Epithelial cell of proximal tubule (primary cell): Measurements from ENCODE around the gene KCNQ1OT1. TPM values are rescaled to one million over a fixed set of nuclear protein-coding genes. Genes with fewer than 3 reads are reported as not detected.

Experiments
- DNase-seq: peaks from one replicate; pipeline ENCODE4 v3.0.0-alpha.2; 2011; ENCODE audit warnings: low read depth
- H3K4me3 ChIP-seq: 2 replicates; pipeline ENCODE4 v1.5.1; 2011; ENCODE audit warnings: low read depth, mild to moderate bottlenecking, low read length
- CTCF ChIP-seq: conservative IDR thresholded peaks from 2 replicates; pipeline ENCODE4 v1.5.1; 2012; ENCODE audit warnings: low read depth, mild to moderate bottlenecking, low read length
- total RNA-seq: library from RNA; depleted of rRNA; stranded (reverse); fragments of >200 nt; gene quantifications from 2 replicates; pipeline ENCODE4 v1.2.3, GENCODE V29; 2015

The KCNQ1OT1 gene
- total RNA-seq, 1 donor from 2014 or later: 0.63 TPM

DNA sequence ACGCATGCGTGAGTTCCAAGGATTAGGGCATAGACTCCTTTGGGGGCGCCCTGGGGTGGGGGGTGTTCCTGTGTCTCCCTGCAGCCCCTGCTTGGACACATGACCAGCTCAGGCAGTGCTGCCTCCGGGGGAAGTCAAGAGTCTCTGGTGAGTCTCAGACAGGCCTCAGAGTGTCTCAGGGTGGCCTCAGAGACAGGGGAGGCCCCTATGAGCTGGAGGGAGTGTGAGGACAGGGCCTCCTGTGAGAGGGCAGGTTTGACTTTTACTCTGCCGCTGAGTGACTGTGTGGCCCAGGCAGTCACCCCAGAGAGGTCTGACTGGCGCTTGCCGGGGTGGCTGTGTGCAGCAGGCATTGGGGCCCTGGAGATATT lies 41.2 kb upstream of the KCNQ1OT1 start:
- TF ChIP-seq CTCF: no peak
- DNase-seq: no peak
- H3K4me3 ChIP-seq: no peak overlapping the region

- TF ChIP-seq CTCF: no peak
- DNase-seq: no peak
- no peak overlapping the region for H3K4me3 ChIP-seq
These were observed 40.6 kb upstream of the KCNQ1OT1 start for GRCh38 chr11:2740275-2740940.

- no peak for TF ChIP-seq CTCF
- H3K4me3 ChIP-seq: no peak overlapping the region
- DNase-seq: no peak
These were observed 39.9 kb upstream of the KCNQ1OT1 start for GRCh38 chr11:2739531-2740274.

DNA sequence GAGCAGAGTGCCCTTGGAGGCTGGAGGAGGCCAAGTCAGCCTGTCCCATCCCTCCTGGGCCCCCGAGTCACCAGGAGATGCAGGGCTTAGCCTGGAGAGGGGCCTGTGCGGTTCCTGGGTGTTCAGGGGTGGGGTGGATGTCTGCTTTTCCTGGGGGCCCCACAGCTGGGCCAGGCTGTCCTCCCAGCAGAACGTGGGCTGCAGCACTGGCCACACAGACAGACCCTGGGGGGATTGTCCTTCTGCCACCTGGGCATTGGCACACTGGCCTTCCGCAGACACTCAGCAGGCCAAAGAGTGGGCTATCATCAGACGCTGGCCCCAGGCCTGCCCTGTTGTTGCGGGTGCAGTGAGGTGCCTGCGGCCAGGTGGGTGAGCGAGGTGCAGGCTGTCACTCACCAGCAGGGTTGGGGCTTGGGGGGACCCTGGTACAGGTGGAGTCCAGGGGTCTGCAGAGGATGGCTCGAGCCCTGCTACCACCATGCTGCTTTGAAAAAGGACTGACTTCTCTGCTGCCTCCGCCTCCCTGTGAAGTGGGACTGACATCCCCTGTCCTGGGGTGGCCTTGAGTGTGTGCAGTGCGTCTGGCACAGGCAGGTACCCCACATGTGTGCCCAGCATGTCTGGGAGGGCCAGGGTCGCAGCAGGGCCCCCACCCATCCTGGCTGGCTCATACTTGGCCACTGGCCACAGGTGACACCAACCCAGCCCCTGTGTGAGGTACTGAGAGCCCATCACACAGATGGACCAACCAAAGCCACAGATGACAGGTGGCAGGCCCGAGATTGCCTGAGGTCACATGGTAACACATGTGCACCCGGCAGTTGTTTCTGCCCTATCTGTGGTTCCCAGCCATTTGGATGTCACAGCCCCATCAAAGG lies 39.0 kb upstream of the KCNQ1OT1 start:
- no peak for TF ChIP-seq CTCF
- no peak overlapping the region for H3K4me3 ChIP-seq
- no peak for DNase-seq

GRCh38 chr11:2737866-2738265 lies 38.1 kb upstream of the KCNQ1OT1 start:
- TF ChIP-seq CTCF: no peak
- H3K4me3 ChIP-seq: no peak overlapping the region
- DNase-seq: no peak

- no peak for DNase-seq
- no peak overlapping the region for H3K4me3 ChIP-seq
These were observed 37.4 kb upstream of the KCNQ1OT1 start for GRCh38 chr11:2737226-2737590.

More at GRCh38 chr11:2737226-2737590, 37.4 kb upstream of the KCNQ1OT1 start:
- TF ChIP-seq CTCF: no peak
